ENCODE measurements around the gene SIPA1. TPM values are rescaled to one million over a fixed set of nuclear protein-coding genes. Genes with fewer than 3 reads are reported as not detected.
"Not testable (repeated sequence)": the region's sequence is repeated elsewhere in the genome, so short reads cannot be mapped to it uniquely, and the experiment has no call there.

SIPA1 gene
- total RNA-seq, 1 donor from 2014 or later: 128 TPM

DNA sequence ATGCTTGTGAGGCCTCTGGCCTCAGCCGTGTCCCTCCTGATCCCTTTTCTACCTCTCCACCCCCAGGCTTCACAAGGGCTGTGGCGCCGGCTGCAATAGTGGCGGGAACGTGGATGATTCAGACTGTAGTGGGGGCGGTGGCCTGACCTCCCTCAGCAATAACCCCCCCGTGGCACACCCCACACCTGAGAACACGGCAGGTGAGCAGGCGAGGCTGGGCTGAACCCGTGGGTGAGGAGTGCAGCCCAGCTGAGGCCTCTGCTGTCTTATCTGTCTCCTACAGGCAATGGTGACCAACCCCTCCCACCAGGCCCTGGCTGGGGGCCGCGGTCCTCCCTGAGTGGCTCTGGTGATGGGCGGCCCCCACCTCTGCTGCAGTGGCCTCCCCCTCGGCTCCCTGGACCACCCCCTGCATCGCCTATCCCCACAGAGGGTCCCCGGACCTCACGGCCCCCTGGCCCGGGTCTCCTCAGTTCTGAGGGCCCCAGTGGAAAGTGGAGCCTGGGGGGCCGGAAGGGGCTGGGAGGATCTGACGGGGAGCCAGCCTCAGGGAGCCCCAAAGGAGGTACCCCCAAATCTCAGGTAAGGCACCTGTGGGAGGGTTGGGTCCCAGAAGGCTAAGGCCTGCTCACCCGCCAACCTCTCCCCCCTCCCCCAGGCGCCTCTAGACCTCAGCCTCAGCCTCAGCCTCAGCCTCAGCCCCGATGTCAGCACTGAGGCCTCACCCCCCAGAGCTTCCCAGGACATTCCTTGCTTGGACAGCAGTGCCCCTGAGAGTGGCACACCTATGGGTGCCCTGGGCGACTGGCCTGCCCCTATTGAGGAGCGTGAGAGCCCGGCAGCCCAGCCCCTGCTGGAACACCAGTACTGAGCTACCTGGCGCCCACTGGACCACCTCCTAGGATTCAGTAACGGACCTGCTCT is 1.5 kb upstream of the SIPA1 start:
- H3K27ac Mint-ChIP-seq: peak overlapping the region; percentile 12
- peaks cover 27% of the 10 kb centered on the region for H3K4me1 Mint-ChIP-seq (ENCODE audit: low read depth)
- peak overlapping the region; percentile 60 for H3K4me3 Mint-ChIP-seq (ENCODE audit: low read depth)
- no peaks in the 10 kb centered on the region for H3K27me3 Mint-ChIP-seq (ENCODE audit: low read depth)
- H3K9me3 Mint-ChIP-seq: no peaks in the 10 kb centered on the region
- peaks cover 36% of the 10 kb centered on the region for H3K36me3 Mint-ChIP-seq (ENCODE audit: low read depth)
- intact Hi-C loops (cut with micrococcal nuclease): no loop called here
- no peak for DNase-seq (ENCODE audit: low spot score)

DNA sequence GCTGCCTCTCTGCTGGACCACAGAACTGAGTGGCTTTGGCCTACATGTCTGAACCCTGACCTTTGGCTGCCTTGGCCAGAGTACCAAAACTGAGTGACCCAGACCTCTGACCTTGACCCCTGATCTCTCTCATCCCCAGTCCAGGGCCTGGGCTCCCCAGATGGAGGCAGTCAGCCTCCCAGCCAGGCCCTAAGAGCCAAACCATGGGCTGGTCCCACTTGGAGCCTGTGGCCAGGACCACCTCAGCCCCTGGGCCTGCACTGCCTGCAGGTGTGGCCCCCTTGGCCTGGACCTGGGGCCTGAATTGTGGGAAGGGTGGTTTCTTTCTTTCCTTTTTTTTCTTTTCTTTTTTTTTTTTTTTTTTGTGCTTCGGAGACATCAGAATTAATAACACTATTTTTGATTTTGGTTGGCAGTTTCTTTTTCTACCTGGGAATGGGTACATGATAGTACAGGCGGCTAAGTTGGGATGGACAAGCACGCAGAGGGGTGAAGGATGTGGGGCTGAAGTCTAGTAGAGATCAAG is 806 bp upstream of the SIPA1 start:
- H3K27me3 Mint-ChIP-seq (ENCODE audit: low read depth): no peaks in the 10 kb centered on the region
- peaks cover 32% of the 10 kb centered on the region for H3K4me1 Mint-ChIP-seq (ENCODE audit: low read depth)
- H3K27ac Mint-ChIP-seq: peak overlapping the region; percentile 42
- H3K36me3 Mint-ChIP-seq (ENCODE audit: low read depth): peaks cover 43% of the 10 kb centered on the region
- peak overlapping the region; percentile 95 for H3K4me3 Mint-ChIP-seq (ENCODE audit: low read depth)
- DNase-seq (ENCODE audit: low spot score): no peak
- no peaks in the 10 kb centered on the region for H3K9me3 Mint-ChIP-seq
- intact Hi-C loops (cut with micrococcal nuclease): no loop called here

DNA sequence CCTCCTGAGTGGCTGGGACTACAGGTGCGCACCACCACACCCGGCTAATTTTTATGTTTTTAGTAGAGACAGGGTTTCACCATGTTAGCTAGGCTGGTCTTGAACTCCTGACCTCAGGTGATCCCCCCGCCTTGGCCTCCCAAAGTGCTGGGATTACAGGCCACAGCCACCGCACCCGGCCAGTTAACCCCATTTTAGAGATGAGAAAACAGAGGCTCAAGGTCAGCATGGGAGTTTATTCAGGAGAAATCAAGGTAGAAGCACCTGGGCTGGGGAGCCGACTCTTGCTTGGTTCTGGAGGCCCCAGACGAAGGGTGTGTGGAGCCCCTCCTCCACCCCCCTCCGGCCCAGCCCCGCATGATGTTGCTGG is 1.3 kb downstream of the SIPA1 start:
- Mint-ChIP-seq H3K27ac (peak overlapping the region; percentile 88), H3K4me1 (ENCODE audit: low read depth) (peaks cover 31% of the 10 kb centered on the region), H3K4me3 (ENCODE audit: low read depth) (peak overlapping the region; percentile 95), H3K36me3 (ENCODE audit: low read depth) (peaks cover 50% of the 10 kb centered on the region)
- H3K27me3 Mint-ChIP-seq (ENCODE audit: low read depth); H3K9me3 Mint-ChIP-seq; DNase-seq (ENCODE audit: low spot score); intact Hi-C loops (cut with micrococcal nuclease): not testable (repeated sequence)

DNA sequence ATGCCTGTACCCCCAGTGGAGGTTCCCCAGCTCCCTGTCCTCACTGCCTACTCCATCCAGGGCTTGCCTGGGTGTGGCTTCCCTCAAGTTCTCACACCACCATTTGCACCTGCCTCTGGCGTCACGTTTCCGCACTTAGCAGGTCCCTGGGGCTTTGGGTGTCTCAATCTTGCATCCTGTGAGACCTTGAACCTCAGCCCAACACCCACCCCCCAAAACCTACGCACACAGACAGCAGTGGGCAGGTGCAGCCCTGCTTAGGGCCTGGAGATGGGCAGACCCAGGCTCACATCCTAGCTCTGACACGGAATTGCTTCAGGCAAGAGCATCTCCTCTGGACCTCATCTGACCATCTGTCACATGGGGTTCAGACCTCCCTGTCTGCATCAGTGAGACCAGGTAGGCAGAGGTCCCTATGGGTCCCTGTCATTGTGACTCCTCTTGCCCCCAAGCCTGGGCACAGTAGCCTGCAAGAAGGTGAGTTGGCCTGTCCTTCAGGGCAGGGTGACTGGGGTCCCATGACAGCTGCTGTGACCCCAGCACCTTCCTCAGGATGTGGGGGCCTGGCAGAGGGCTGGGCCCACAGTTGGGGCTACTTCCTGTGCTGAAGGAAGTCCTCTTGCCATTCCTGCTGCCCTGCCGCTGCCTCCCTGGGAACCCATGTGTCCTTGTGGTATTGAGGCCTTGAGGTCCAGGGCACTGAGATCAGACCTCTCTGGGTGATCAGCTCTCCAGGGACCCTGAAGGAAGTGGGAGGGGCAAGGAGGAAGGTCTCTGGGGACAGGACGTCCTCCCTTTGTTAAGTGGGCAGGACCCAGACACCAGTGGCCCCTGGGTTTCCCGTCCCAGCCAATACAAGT is 2.0 kb downstream of the SIPA1 start:
- peak; percentile 61 for DNase-seq (ENCODE audit: low spot score)
- no peaks in the 10 kb centered on the region for H3K27me3 Mint-ChIP-seq (ENCODE audit: low read depth)
- H3K4me3 Mint-ChIP-seq (ENCODE audit: low read depth): peak overlapping the region; percentile 95
- peak overlapping the region; percentile 77 for H3K27ac Mint-ChIP-seq
- intact Hi-C loops (cut with micrococcal nuclease): no loop called here
- H3K4me1 Mint-ChIP-seq (ENCODE audit: low read depth): peaks cover 31% of the 10 kb centered on the region
- peaks cover 47% of the 10 kb centered on the region for H3K36me3 Mint-ChIP-seq (ENCODE audit: low read depth)
- no peaks in the 10 kb centered on the region for H3K9me3 Mint-ChIP-seq

DNA sequence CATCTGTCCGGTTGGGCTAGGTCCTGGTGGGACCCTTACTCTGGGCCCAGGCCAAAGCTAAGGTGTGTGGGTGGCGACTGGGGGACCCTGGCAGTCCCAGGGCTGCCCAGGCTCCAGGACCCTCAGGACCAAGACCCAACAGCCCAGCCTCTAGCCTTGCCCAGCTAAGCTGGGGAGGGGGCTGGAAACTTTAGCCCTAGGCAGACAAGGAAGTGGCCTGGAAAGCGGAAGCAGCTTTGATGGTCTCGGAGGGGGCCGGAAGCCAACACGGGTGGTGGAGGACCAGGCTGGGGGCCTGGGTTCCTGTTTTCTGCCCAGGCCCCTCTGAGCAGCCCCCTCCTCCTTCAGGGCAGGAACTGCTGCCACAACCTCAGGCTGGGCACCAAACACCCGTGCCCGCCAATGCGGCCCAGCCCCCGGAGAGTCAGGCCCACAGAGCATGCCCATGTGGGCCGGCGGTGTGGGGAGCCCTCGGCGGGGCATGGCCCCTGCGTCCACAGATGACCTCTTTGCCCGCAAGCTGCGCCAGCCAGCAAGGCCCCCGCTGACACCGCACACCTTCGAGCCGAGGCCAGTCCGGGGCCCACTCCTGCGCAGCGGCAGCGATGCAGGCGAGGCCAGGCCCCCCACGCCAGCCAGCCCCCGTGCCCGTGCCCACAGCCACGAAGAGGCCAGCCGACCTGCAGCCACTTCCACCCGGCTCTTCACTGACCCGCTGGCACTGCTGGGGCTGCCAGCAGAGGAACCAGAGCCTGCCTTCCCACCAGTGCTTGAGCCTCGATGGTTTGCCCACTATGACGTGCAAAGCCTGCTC is 2.8 kb downstream of the SIPA1 start:
- Mint-ChIP-seq H3K36me3 (ENCODE audit: low read depth) (peaks cover 46% of the 10 kb centered on the region), H3K27me3 (ENCODE audit: low read depth) (no peaks in the 10 kb centered on the region), H3K4me1 (ENCODE audit: low read depth) (peaks cover 31% of the 10 kb centered on the region), H3K4me3 (ENCODE audit: low read depth) (peak overlapping the region; percentile 95), H3K9me3 (no peaks in the 10 kb centered on the region), H3K27ac (peak overlapping the region; percentile 77)
- intact Hi-C loops (cut with micrococcal nuclease): no loop called here
- DNase-seq (ENCODE audit: low spot score): no peak

DNA sequence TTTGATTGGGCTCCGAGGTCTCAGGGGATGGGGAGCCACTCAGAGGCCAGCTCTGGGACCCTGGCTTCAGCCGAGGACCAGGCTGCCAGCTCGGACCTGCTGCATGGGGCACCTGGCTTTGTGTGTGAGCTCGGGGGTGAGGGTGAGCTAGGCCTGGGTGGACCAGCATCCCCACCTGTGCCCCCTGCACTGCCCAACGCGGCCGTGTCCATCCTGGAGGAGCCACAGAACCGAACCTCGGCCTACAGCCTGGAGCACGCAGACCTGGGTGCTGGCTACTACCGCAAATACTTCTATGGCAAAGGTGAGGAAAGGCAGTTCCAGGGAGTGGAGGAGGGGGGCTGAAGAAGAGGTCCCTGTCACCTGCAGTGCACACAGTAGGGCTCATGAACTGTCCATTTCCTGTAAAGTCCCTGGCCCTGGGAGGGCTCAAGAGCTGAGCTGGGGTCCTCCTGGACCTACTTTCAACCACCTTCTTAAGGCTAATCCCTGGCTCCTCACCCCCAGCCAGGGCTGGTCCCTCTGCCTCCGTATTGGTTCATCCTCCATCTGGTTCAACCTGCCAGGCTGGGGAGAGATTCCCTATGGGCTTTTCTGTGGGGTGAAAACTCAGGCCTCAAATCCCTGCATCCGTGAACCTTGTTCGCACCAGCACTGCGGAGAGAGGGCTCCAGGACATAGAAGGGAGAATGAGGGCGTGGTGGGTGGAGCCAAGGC is 3.6 kb downstream of the SIPA1 start:
- DNase-seq (ENCODE audit: low spot score): no peak
- Mint-ChIP-seq H3K27ac (peak overlapping the region; percentile 69), H3K36me3 (ENCODE audit: low read depth) (peaks cover 43% of the 10 kb centered on the region), H3K4me3 (ENCODE audit: low read depth) (peak overlapping the region; percentile 74), H3K4me1 (ENCODE audit: low read depth) (peaks cover 31% of the 10 kb centered on the region), H3K9me3 (no peaks in the 10 kb centered on the region), H3K27me3 (ENCODE audit: low read depth) (no peaks in the 10 kb centered on the region)
- intact Hi-C loops (cut with micrococcal nuclease): no loop called here

DNA sequence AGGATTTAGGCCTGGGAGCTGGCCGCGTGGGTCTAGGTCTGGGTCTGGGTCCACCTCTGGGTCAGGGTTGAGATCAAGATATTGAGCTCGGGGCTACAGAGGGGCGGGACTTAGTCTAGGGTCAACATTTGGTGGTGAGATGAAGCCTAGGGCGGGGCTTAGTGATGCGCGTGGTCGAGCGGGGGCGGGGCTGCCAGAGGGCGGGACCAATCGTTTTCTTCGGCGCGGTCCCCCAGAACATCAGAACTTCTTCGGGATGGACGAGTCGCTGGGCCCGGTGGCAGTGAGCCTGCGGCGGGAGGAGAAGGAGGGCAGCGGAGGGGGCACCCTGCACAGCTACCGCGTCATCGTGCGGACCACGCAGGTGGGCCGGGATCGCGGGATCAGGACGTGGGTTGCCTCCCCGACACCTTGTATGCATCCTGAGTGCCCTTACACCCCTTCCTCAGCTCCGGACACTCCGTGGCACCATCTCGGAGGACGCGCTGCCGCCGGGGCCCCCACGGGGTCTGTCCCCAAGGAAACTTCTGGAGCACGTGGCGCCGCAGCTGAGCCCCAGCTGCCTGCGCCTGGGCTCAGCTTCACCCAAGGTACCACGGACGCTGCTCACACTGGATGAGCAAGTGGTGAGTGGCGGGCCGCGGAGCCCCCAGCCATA is 4.2 kb downstream of the SIPA1 start:
- no peaks in the 10 kb centered on the region for H3K9me3 Mint-ChIP-seq
- no peaks in the 10 kb centered on the region for H3K27me3 Mint-ChIP-seq (ENCODE audit: low read depth)
- peaks cover 28% of the 10 kb centered on the region for H3K4me1 Mint-ChIP-seq (ENCODE audit: low read depth)
- H3K27ac Mint-ChIP-seq: peak overlapping the region; percentile 69
- intact Hi-C loops (cut with micrococcal nuclease): no loop called here
- DNase-seq (ENCODE audit: low spot score): no peak
- H3K36me3 Mint-ChIP-seq (ENCODE audit: low read depth): peaks cover 38% of the 10 kb centered on the region
- H3K4me3 Mint-ChIP-seq (ENCODE audit: low read depth): peak overlapping the region; percentile 74

DNA sequence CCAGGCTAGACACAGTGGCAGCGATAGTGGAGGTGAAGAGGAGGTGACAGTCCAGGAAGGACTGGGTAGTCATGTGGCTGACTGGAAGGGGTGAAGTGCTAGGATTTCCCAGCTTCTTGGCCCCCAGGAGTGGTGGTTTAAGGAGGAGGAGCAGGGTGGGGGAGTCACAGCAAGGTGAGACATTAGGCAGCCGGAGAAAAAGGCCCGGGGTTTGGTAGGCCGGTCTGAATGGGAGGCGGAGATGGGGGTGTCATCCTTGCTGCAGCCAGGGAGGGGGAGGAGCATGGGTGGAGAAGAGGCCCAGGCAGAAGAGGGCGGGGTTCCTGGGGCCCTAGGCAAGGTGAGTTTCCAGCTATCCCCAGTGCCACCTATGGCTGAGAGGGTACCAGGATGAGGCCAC is 6.1 kb downstream of the SIPA1 start:
- no peaks in the 10 kb centered on the region for H3K9me3 Mint-ChIP-seq
- no peaks in the 10 kb centered on the region for H3K27me3 Mint-ChIP-seq (ENCODE audit: low read depth)
- H3K4me1 Mint-ChIP-seq (ENCODE audit: low read depth): peaks cover 19% of the 10 kb centered on the region
- intact Hi-C loops (cut with micrococcal nuclease): no loop called here
- H3K36me3 Mint-ChIP-seq (ENCODE audit: low read depth): peaks cover 40% of the 10 kb centered on the region
- peak overlapping the region; percentile 35 for H3K27ac Mint-ChIP-seq
- no peak for DNase-seq (ENCODE audit: low spot score)
- H3K4me3 Mint-ChIP-seq (ENCODE audit: low read depth): no peak overlapping the region

DNA sequence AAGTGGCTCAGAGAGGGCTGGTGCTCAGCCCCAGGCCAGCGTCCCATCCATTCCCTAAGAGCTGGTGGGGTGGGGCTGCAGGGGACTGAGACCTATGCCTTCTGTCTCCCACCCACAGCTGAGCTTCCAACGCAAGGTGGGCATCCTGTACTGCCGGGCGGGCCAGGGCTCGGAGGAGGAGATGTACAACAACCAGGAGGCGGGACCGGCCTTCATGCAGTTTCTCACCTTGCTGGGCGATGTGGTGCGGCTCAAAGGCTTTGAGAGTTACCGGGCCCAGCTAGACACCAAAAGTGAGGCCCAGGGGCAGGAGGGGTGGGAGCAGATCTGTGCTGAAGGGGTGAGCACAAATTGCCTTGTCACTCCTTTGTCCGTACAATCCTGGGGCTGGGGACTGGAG is 6.9 kb downstream of the SIPA1 start:
- intact Hi-C loops (cut with micrococcal nuclease): no loop called here
- H3K27ac Mint-ChIP-seq: no peak overlapping the region
- DNase-seq (ENCODE audit: low spot score): no peak
- H3K4me3 Mint-ChIP-seq (ENCODE audit: low read depth): no peak overlapping the region
- H3K4me1 Mint-ChIP-seq (ENCODE audit: low read depth): peaks cover 17% of the 10 kb centered on the region
- H3K36me3 Mint-ChIP-seq (ENCODE audit: low read depth): peaks cover 39% of the 10 kb centered on the region
- no peaks in the 10 kb centered on the region for H3K27me3 Mint-ChIP-seq (ENCODE audit: low read depth)
- no peaks in the 10 kb centered on the region for H3K9me3 Mint-ChIP-seq

DNA sequence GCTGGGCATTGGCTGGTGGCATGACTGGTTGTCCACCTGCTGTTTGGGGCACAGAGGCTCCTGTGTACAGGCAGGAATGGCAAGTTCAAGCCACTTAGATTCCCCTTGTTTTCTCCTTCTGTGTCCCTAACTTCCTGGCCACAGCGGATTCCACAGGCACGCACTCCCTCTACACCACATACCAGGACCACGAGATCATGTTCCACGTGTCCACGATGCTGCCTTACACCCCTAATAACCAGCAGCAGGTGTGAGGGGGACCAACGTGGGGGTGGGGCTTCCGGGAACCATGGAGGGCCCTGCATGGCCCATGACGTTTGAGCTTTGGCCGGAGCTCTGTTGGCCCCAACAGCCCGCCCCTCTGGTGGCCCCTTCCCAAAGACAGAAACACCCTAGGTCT is 7.8 kb downstream of the SIPA1 start:
- Mint-ChIP-seq H3K27ac (no peak overlapping the region), H3K4me1 (ENCODE audit: low read depth) (peaks cover 16% of the 10 kb centered on the region), H3K4me3 (ENCODE audit: low read depth) (no peak overlapping the region), H3K9me3 (no peaks in the 10 kb centered on the region), H3K36me3 (ENCODE audit: low read depth) (peaks cover 47% of the 10 kb centered on the region), H3K27me3 (ENCODE audit: low read depth) (no peaks in the 10 kb centered on the region)
- no peak for DNase-seq (ENCODE audit: low spot score)
- intact Hi-C loops (cut with micrococcal nuclease): no loop called here

DNA sequence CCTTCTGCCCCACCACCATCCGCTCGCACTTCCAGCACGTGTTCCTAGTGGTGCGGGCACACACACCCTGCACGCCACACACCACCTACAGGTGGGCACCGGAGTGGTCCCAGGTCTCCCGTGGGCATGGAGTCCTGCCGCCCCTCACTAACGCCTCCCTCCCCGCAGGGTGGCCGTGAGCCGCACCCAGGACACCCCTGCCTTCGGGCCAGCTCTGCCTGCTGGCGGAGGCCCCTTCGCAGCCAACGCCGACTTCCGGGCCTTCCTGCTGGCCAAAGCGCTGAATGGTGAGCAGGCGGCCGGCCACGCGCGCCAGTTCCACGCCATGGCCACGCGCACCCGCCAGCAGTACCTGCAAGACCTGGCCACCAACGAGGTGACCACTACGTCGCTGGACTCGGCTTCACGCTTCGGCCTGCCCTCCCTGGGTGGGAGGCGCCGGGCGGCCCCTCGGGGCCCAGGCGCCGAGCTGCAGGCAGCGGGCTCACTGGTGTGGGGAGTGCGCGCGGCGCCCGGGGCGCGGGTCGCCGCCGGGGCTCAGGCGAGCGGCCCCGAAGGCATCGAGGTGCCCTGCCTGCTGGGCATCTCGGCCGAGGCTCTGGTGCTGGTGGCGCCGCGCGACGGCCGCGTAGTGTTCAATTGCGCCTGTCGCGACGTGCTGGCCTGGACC is 8.5 kb downstream of the SIPA1 start:
- H3K4me3 Mint-ChIP-seq (ENCODE audit: low read depth): no peak overlapping the region
- intact Hi-C loops (cut with micrococcal nuclease): no loop called here

More for the DNA sequence above, 8.5 kb downstream of the SIPA1 start:
- Mint-ChIP-seq H3K36me3 (ENCODE audit: low read depth) (peaks cover 49% of the 10 kb centered on the region), H3K4me1 (ENCODE audit: low read depth) (peaks cover 13% of the 10 kb centered on the region), H3K27ac (no peak overlapping the region), H3K27me3 (ENCODE audit: low read depth) (no peaks in the 10 kb centered on the region), H3K9me3 (no peaks in the 10 kb centered on the region)
- no peak for DNase-seq (ENCODE audit: low spot score)
